Left ventricle myocardium superior (tissue), 1 donor: ENCODE data around the gene PHKA1. TPM values are rescaled to one million over a fixed set of nuclear protein-coding genes. Genes with fewer than 3 reads are reported as not detected.
"Not testable (repeated sequence)": the region's sequence is repeated elsewhere in the genome, so short reads cannot be mapped to it uniquely, and the experiment has no call there.

ENCODE experiments used
- ATAC-seq: fragments of 200-7000 bp; cut with Tn5 transposase; one replicate; pipeline ENCODE4 v1.9.1; 2020; ENCODE audit warnings: mild to moderate bottlenecking, moderate library complexity
- DNase-seq: peaks from one replicate; pipeline ENCODE4 v3.0.0-alpha.2; 2020
- intact Hi-C: fragments of 100-400 bp; cut with micrococcal nuclease; formaldehyde crosslinking; loops from one replicate; pipeline ENCODE4 v1.11.0; 2022
- total RNA-seq: library from RNA; stranded (reverse); fragmentation: NEBNext Ultra II Directional; extraction: Animal tissue kit (Norgen Biotek cat#: 25700); gene quantifications from one replicate; pipeline ENCODE4 v1.2.1, GENCODE V29; 2021
- donor health status: DM: no; HTN: yes; CAD: no; lungs with severe emphysema.

Gene PHKA1
- total RNA-seq, 1 donor from 2014 or later = 17.3 TPM

- ATAC-seq, DNase-seq, intact Hi-C loops: not testable (repeated sequence)
Observed at GRCh38 chrX:72591038-72591437, 123.1 kb downstream of the PHKA1 start.

- no peak for ATAC-seq
- DNase-seq = no peak
- intact Hi-C loops = no loop called here
Observed at GRCh38 chrX:72584163-72584562, 129.9 kb downstream of the PHKA1 start.

- ATAC-seq = no peak
- intact Hi-C loops = no loop called here
- DNase-seq = no peak
Observed at GRCh38 chrX:72576141-72576894, 137.8 kb downstream of the PHKA1 start.

GRCh38 chrX:72573158-72573511, 141.0 kb downstream of the PHKA1 start:
- peak; percentile 26 for ATAC-seq
- DNase-seq = no peak
- intact Hi-C loops = no loop called here

GRCh38 chrX:72572248-72573157, 141.6 kb downstream of the PHKA1 start, which contains the start of gene HDAC8:
HDAC8 (minus strand) TSS chrX:72572843; CDS start chrX:72572761, 82 bp downstream.
- DNase-seq (peak; percentile 74), ATAC-seq (peak; percentile 94)
- intact Hi-C loops = no loop called here

GRCh38 chrX:72569786-72570185, 144.3 kb downstream of the PHKA1 start:
- DNase-seq = no peak
- intact Hi-C loops = no loop called here
- ATAC-seq = no peak

GRCh38 chrX:72568406-72569092, 145.6 kb downstream of the PHKA1 start:
- intact Hi-C loops = no loop called here
- ATAC-seq = no peak

GRCh38 chrX:72566448-72566847, 147.7 kb downstream of the PHKA1 start:
- ATAC-seq = no peak
- intact Hi-C loops = no loop called here
- DNase-seq = no peak

More at GRCh38 chrX:72568406-72569092, 145.6 kb downstream of the PHKA1 start:
- DNase-seq = no peak

- ATAC-seq, DNase-seq, intact Hi-C loops: not testable (repeated sequence)
Observed at GRCh38 chrX:72559655-72560054, 154.5 kb downstream of the PHKA1 start.

GRCh38 chrX:72554448-72555140, 159.5 kb downstream of the PHKA1 start:
- intact Hi-C loops = no loop called here
- ATAC-seq (no peak), DNase-seq (no peak)

GRCh38 chrX:72552443-72552842, 161.7 kb downstream of the PHKA1 start:
- intact Hi-C loops, ATAC-seq, DNase-seq: not testable (repeated sequence)

GRCh38 chrX:72545990-72546389, 168.1 kb downstream of the PHKA1 start:
- ATAC-seq (no peak), DNase-seq (no peak)
- intact Hi-C loops = no loop called here

- intact Hi-C loops = no loop called here
- ATAC-seq (peak; percentile 61), DNase-seq (no peak)
Observed at GRCh38 chrX:72540318-72540717, 173.8 kb downstream of the PHKA1 start.

- intact Hi-C loops = no loop called here
- ATAC-seq = peak; percentile 40
- no peak for DNase-seq
Observed at GRCh38 chrX:72539822-72540221, 174.3 kb downstream of the PHKA1 start.

- intact Hi-C loops = no loop called here
- no peak for DNase-seq
- peak; percentile 96 for ATAC-seq
Observed at GRCh38 chrX:72536542-72536941, 177.6 kb downstream of the PHKA1 start.

- intact Hi-C loops = no loop called here
- ATAC-seq (no peak), DNase-seq (no peak)
Observed at GRCh38 chrX:72532366-72532765, 181.7 kb downstream of the PHKA1 start.
